SK-N-SH treated with all-trans-retinoic acid at 6 μM for 48 hours (cell line): ENCODE results near the gene ZNF792.

Source experiments
- ARNTL ChIP-seq: fragments of 450-650 bp; formaldehyde crosslinking; IDR thresholded peaks from 2 replicates; pipeline ENCODE4 v1.5.0; 2020; ENCODE audit warnings: low read depth, mild to moderate bottlenecking, moderate library complexity, borderline replicate concordance
- CREB5 ChIP-seq: fragments of 250-450 bp; sonication (Bioruptor Pico); IDR thresholded peaks from 2 replicates; pipeline ENCODE4 v1.5.1; 2020; ENCODE audit warnings: low read depth, mild to moderate bottlenecking, moderate library complexity
- CSRNP3 ChIP-seq: fragments of 250-450 bp; sonication (Bioruptor Pico); IDR thresholded peaks from 2 replicates; pipeline ENCODE4 v1.5.1; 2021; ENCODE audit warnings: mild to moderate bottlenecking, moderate library complexity
- GLIS3 ChIP-seq: fragments of 250-450 bp; sonication (Bioruptor Pico); IDR thresholded peaks from 2 replicates; pipeline ENCODE4 v1.5.0; 2020; ENCODE audit warnings: mild to moderate bottlenecking, moderate library complexity
- OSR1 ChIP-seq: fragments of 250-450 bp; sonication (Bioruptor Pico); IDR thresholded peaks from 2 replicates; pipeline ENCODE4 v1.8.0; 2022; ENCODE audit warnings: moderate library complexity, mild to moderate bottlenecking, inconsistent platforms
- PATZ1 ChIP-seq: fragments of 250-450 bp; sonication (Bioruptor Pico); IDR thresholded peaks from 2 replicates; pipeline ENCODE4 v1.8.0; 2020; ENCODE audit warnings: mild to moderate bottlenecking, moderate library complexity, borderline replicate concordance
- TSHZ2 ChIP-seq: fragments of 250-450 bp; sonication (Bioruptor Pico); IDR thresholded peaks from 2 replicates; pipeline ENCODE4 v1.5.0; 2020; ENCODE audit warnings: mild to moderate bottlenecking, moderate library complexity
- ZC3H10 ChIP-seq: fragments of 250-450 bp; sonication (Bioruptor Pico); IDR thresholded peaks from 2 replicates; pipeline ENCODE4 v1.5.1; 2021; ENCODE audit warnings: mild to moderate bottlenecking, moderate library complexity

GRCh38 chr19:34938886-34939285 is 25.1 kb downstream of the ZNF792 start:
- TF ChIP-seq PATZ1 (CRISPR knock-in tag) (no peak), CREB5 (no peak), GLIS3 (no peak), ARNTL (CRISPR knock-in tag) (no peak), CSRNP3 (CRISPR knock-in tag) (no peak), TSHZ2 (no peak), OSR1 (CRISPR knock-in tag) (no peak), ZC3H10 (no peak)
